Glutamatergic neuron (in vitro differentiated cells): ENCODE results near the gene PDE1C. TPM values are rescaled to one million over a fixed set of nuclear protein-coding genes. Genes with fewer than 3 reads are reported as not detected.

ENCODE experiments used
- DNase-seq: peaks from one replicate; pipeline ENCODE4 v3.0.0; 2022
- H3K27ac Mint-ChIP-seq: one replicate; pipeline ENCODE4 v1.8.0; 2020; ENCODE audit warnings: mild to moderate bottlenecking, mixed read lengths, inconsistent platforms; ENCODE audit not compliant: unreplicated experiment
- H3K27me3 Mint-ChIP-seq: one replicate; pipeline ENCODE4 v1.8.0; 2020; ENCODE audit warnings: mild to moderate bottlenecking, moderate library complexity, mixed read lengths, inconsistent platforms; ENCODE audit not compliant: unreplicated experiment
- H3K36me3 Mint-ChIP-seq: one replicate; pipeline ENCODE4 v1.8.0; 2020; ENCODE audit warnings: mild to moderate bottlenecking, mixed read lengths, inconsistent platforms; ENCODE audit not compliant: unreplicated experiment
- H3K4me1 Mint-ChIP-seq: one replicate; pipeline ENCODE4 v1.8.0; 2020; ENCODE audit warnings: mild to moderate bottlenecking, low read depth, mixed read lengths, inconsistent platforms; ENCODE audit not compliant: unreplicated experiment
- H3K4me3 Mint-ChIP-seq: one replicate; pipeline ENCODE4 v1.8.0; 2020; ENCODE audit warnings: mild to moderate bottlenecking, mixed read lengths, inconsistent platforms; ENCODE audit not compliant: unreplicated experiment
- H3K9me3 Mint-ChIP-seq: one replicate; pipeline ENCODE4 v1.8.0; 2020; ENCODE audit warnings: mild to moderate bottlenecking, moderate library complexity, mixed read lengths, inconsistent platforms; ENCODE audit not compliant: unreplicated experiment
- total RNA-seq: library from RNA; stranded (reverse); fragmentation: NEBNext Ultra II Directional; extraction: Animal tissue kit (Norgen Biotek cat#: 25700); gene quantifications from one replicate; pipeline ENCODE4 v1.2.1, GENCODE V29; 2021; ENCODE audit not compliant: unreplicated experiment
- TF ChIP-seq, protein P1 (sequence below): fragments of 200-600 bp; sonication (generic); IDR thresholded peaks from one replicate; pipeline ENCODE4 v1.5.0; 2021; ENCODE audit not compliant: partially characterized antibody, unreplicated experiment

PDE1C gene
- total RNA-seq, 1 donor from 2014 or later, result 3.3 TPM

DNA sequence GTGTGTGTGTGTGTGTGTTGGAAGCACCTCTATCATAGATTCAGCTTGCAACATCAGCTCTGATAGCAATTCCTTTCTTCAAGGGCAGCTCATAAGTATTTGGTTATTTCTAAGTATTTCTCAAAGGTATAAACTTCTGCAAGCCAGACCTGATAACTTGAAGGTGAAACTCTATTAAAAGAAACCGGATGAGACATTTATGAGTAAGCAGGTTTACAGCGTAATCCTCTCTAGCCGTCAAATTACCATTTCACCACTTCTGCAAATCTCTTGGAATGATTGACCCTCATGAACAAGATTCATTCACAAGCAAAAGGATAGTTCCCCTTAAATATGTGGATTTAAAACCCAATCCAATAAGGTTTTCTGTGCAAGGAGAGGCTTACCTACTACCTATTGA, 23.1 kb downstream of the PDE1C start:
- TF ChIP-seq, protein P1, sequence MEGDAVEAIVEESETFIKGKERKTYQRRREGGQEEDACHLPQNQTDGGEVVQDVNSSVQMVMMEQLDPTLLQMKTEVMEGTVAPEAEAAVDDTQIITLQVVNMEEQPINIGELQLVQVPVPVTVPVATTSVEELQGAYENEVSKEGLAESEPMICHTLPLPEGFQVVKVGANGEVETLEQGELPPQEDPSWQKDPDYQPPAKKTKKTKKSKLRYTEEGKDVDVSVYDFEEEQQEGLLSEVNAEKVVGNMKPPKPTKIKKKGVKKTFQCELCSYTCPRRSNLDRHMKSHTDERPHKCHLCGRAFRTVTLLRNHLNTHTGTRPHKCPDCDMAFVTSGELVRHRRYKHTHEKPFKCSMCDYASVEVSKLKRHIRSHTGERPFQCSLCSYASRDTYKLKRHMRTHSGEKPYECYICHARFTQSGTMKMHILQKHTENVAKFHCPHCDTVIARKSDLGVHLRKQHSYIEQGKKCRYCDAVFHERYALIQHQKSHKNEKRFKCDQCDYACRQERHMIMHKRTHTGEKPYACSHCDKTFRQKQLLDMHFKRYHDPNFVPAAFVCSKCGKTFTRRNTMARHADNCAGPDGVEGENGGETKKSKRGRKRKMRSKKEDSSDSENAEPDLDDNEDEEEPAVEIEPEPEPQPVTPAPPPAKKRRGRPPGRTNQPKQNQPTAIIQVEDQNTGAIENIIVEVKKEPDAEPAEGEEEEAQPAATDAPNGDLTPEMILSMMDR, result no peak
- Mint-ChIP-seq H3K9me3 (no peaks in the 10 kb centered on the region), H3K27ac (no peak overlapping the region), H3K4me3 (no peak overlapping the region), H3K36me3 (no peaks in the 10 kb centered on the region), H3K27me3 (no peaks in the 10 kb centered on the region), H3K4me1 (peaks cover 24% of the 10 kb centered on the region)
- DNase-seq, result no peak

DNA sequence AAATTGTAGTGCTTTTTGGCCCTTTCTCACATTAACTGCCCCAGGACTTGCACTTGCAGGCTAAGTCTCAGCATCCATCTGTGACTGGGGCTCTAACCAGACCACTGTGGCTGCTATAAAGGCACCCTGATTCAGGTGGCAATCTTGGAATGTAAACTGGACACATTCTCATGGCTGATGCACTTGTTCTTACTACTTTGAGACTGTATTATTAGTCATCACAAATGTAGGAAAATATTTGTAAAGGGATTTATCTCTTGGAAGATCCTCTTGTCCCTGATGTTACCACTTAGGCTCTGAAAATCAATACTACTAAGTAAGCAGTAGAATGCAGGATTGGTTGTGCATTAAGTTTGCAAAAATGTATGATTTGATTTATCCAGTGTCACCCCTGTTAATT, 25.0 kb downstream of the PDE1C start:
- TF ChIP-seq, protein P1, result no peak
- Mint-ChIP-seq H3K4me3 (no peak overlapping the region), H3K27me3 (no peaks in the 10 kb centered on the region), H3K4me1 (peaks cover 14% of the 10 kb centered on the region), H3K36me3 (no peaks in the 10 kb centered on the region), H3K9me3 (no peaks in the 10 kb centered on the region), H3K27ac (no peak overlapping the region)
- no peak for DNase-seq

DNA sequence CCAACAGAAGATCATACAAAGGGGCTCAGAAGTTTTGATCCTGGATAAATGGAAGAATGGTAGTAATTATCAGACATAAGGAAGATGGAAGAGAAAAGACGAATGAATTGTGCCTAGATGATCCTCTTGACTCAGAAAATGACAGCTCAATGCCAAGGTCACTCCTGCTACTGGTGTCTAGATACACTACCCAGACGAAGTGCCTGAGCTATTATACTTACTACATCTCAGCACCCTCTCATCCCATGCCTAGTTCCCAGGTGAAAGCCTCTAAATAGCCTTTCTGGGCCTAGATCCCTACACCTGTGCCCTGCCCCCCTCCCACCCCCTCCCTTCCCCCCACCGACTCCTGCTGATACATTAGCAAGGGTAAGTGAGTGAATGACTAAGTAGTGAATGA, 25.5 kb downstream of the PDE1C start:
- no peaks in the 10 kb centered on the region for H3K27me3 Mint-ChIP-seq
- H3K27ac Mint-ChIP-seq, result no peak overlapping the region
- TF ChIP-seq, protein P1, result no peak
- no peak for DNase-seq
- H3K4me1 Mint-ChIP-seq, result peaks cover 12% of the 10 kb centered on the region
- no peaks in the 10 kb centered on the region for H3K9me3 Mint-ChIP-seq
- H3K4me3 Mint-ChIP-seq, result no peak overlapping the region
- H3K36me3 Mint-ChIP-seq, result no peaks in the 10 kb centered on the region

DNA sequence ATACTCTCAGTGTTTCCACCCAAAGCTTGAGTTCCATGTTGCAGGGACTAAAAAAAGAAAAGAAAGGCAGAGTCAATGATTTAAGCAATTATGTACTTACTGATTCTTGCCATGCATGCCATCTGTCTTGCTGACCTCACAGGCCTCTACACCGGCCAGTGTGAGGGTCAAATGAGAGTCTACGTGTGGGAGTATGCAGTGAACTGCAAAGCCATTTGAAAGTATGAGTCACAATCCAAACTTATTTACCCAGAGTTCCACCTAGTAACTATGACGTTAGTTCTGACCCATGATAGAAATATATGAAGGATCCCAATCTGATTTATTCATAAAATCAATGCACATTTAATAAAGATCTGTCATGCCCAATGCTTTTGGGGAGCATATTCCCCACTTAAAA, 26.5 kb downstream of the PDE1C start:
- Mint-ChIP-seq H3K36me3 (no peaks in the 10 kb centered on the region), H3K27me3 (no peaks in the 10 kb centered on the region)

DNA sequence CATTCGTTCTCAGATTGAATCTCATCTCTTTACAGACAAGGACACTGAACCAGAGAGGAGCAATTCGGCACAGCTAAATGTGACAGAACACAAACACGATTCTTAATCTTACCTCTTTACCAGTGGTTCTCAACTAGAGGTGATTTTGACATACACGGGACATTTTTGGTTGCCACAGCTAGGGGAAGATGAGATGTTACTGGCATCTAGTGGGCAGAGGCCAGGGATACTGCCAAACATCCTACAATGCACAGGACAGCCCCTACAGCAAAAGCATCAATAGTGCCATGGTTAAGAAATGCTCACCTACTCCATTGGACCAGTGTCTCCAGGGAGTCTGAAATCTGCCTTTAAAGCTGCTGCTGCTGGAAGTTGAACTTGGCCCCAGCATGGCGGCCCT, 27.3 kb downstream of the PDE1C start:
- no peak overlapping the region for H3K4me3 Mint-ChIP-seq
- no peak for DNase-seq
- TF ChIP-seq, protein P1, result no peak
- H3K4me1 Mint-ChIP-seq, result no peaks in the 10 kb centered on the region
- no peaks in the 10 kb centered on the region for H3K36me3 Mint-ChIP-seq
- no peaks in the 10 kb centered on the region for H3K27me3 Mint-ChIP-seq
- H3K27ac Mint-ChIP-seq, result no peak overlapping the region
- H3K9me3 Mint-ChIP-seq, result no peaks in the 10 kb centered on the region

More for the DNA sequence above, 26.5 kb downstream of the PDE1C start:
- TF ChIP-seq, protein P1, result no peak
- H3K9me3 Mint-ChIP-seq, result no peaks in the 10 kb centered on the region
- no peak overlapping the region for H3K27ac Mint-ChIP-seq
- no peak for DNase-seq
- H3K4me1 Mint-ChIP-seq, result peaks cover 5% of the 10 kb centered on the region
- H3K4me3 Mint-ChIP-seq, result no peak overlapping the region
